GM12878 (cell line): ENCODE data around the gene ICA1. TPM values are rescaled to one million over a fixed set of nuclear protein-coding genes. Genes with fewer than 3 reads are reported as not detected.

Experiments
- ATAC-seq: fragments of 200-7000 bp; cut with Tn5 transposase; 3 replicates; pipeline ENCODE4 v1.9.1; 2020; ENCODE audit warnings: mild to moderate bottlenecking, moderate library complexity
- BruUV-seq: library from RNA; stranded (reverse); fragments of 400-500 nt; replicated peaks from 2 replicates; lab custom pipeline; 2021; lab: Mats Ljungman, UMichigan
- CTCF ChIA-PET: fragments of 300-600 bp; sonication (Branson Sonifier 250); formaldehyde crosslinking; extraction: SDS; loops from one replicate; lab custom pipeline; 2021; ENCODE audit warnings: inconsistent platforms; lab: Yijun Ruan, JAX
- POLR2A ChIA-PET: fragments of 350-600 bp; formaldehyde crosslinking; extraction: SDS; loops from one replicate; lab custom pipeline; 2021; ENCODE audit warnings: inconsistent platforms; lab: Charles Lee
- RAD21 ChIA-PET: fragments of 300-600 bp; sonication (Branson Sonifier 250); formaldehyde crosslinking; loops from one replicate; lab custom pipeline; 2023; ENCODE audit warnings: antibody characterized with exemption; ENCODE audit not compliant: unreplicated experiment; lab: Charles Lee
- SMC1A ChIA-PET: fragments of 300-600 bp; sonication (Branson Sonifier 250); formaldehyde crosslinking; loops from one replicate; lab custom pipeline; 2023; ENCODE audit not compliant: unreplicated experiment, uncharacterized antibody; lab: Charles Lee
- DNase-seq: peaks from one replicate; pipeline ENCODE4 v3.0.0-alpha.2; 2011; ENCODE audit warnings: low read depth, low spot score
- FAIRE-seq: peaks from 3 replicates; lab custom pipeline; 2011; peaks lifted over from hg19 to GRCh38; lab: Jason Lieb, UNC
- H2AFZ ChIP-seq: 2 replicates; pipeline ENCODE4 v1.6.0; 2011; ENCODE audit warnings: low read depth, low read length, control low read depth; ENCODE audit not compliant: control insufficient read depth
- H3K27ac ChIP-seq: 2 replicates; pipeline ENCODE4 v1.5.1; 2011; ENCODE audit warnings: control low read depth; ENCODE audit not compliant: control insufficient read depth, insufficient read depth
- H3K27me3 ChIP-seq, 2 experiments: replicated peaks in 1 of 2; 2 replicates each; pipeline versions ENCODE4 v1.6.0 to v1.6.1; 2011; ENCODE audit warnings: low read length in 1 of 2; ENCODE audit not compliant: control insufficient read depth in 2 of 2, insufficient read depth in 2 of 2
- H3K36me3 ChIP-seq, 2 experiments: 2 replicates each; pipeline ENCODE4 v1.5.1; 2011; ENCODE audit warnings: low read length in 1 of 2; ENCODE audit not compliant: control insufficient read depth in 2 of 2, insufficient read depth in 2 of 2
- H3K4me1 ChIP-seq: 2 replicates; pipeline ENCODE4 v1.6.1; 2011; ENCODE audit warnings: mild to moderate bottlenecking, low read length, moderate library complexity, mixed read lengths; ENCODE audit not compliant: control insufficient read depth, insufficient read depth
- H3K4me2 ChIP-seq: 2 replicates; pipeline ENCODE4 v1.6.0; 2011; ENCODE audit warnings: control low read depth; ENCODE audit not compliant: control insufficient read depth, insufficient read depth
- H3K4me3 ChIP-seq: fragments of 200-600 bp; sonication (generic); 2 replicates; pipeline ENCODE4 v1.5.1; 2016
- H3K79me2 ChIP-seq: 2 replicates; pipeline ENCODE4 v1.6.0; 2011; ENCODE audit warnings: low read length; ENCODE audit not compliant: control insufficient read depth, insufficient read depth
- H3K9ac ChIP-seq: 2 replicates; pipeline ENCODE4 v1.8.0; 2011; ENCODE audit warnings: low read length, control low read depth, mixed read lengths; ENCODE audit not compliant: control insufficient read depth, insufficient read depth
- H3K9me3 ChIP-seq: replicated peaks from 3 replicates; pipeline ENCODE4 v1.5.1; 2011; ENCODE audit warnings: mild to moderate bottlenecking, low read length; ENCODE audit not compliant: control insufficient read depth, insufficient read depth
- H4K20me1 ChIP-seq: 2 replicates; pipeline ENCODE4 v1.6.0; 2011; ENCODE audit not compliant: control insufficient read depth, insufficient read depth
- CREM ChIP-seq: IDR thresholded peaks from 2 replicates; pipeline ENCODE4 v1.6.1; 2014; ENCODE audit warnings: antibody characterized with exemption, low read depth
- MTA2 ChIP-seq: fragments of 450-650 bp; IDR thresholded peaks from 2 replicates; pipeline ENCODE4 v1.6.1; 2016; ENCODE audit warnings: low read depth, mild to moderate bottlenecking, moderate library complexity
- SIX5 ChIP-seq: IDR thresholded peaks from 2 replicates; pipeline ENCODE4 v1.6.1; 2011; ENCODE audit warnings: mild to moderate bottlenecking, low read depth, low read length, moderate library complexity; ENCODE audit not compliant: severe bottlenecking
- TCF3 ChIP-seq: IDR thresholded peaks from 2 replicates; pipeline ENCODE4 v1.6.1; 2012; ENCODE audit warnings: low read depth, mild to moderate bottlenecking, low read length, borderline replicate concordance; ENCODE audit not compliant: insufficient read depth
- WGBS: methylation state at CpG from one replicate; pipeline ENCODE4 v1.1.6; 2016; ENCODE audit warnings: low lambda C conversion rate; ENCODE audit not compliant: insufficient replicate concordance, insufficient coverage; ENCODE audit errors: missing lambda C conversion rate; 5-methylcytosine and 5-hydroxymethylcytosine counted together
- in situ Hi-C: fragments of 300-500 bp; cut with MboI; formaldehyde crosslinking; loops from 9 replicates; pipeline ENCODE4 v1.14.3; 2018; ENCODE audit warnings: mixed read lengths
- intact Hi-C: fragments of 100-400 bp; cut with micrococcal nuclease; formaldehyde crosslinking; loops from one replicate; pipeline ENCODE4 v1.14.2; 2022; ENCODE audit not compliant: unreplicated experiment
- polyA plus RNA-seq, 11 experiments: library from polyadenylated mRNA; depleted of rRNA in 4 of 11; unstranded in 6 of 11; stranded (reverse) in 5 of 11; fragments of >200 nt; fragmentation: Nextera tagmentation in 4 of 11; fragmentation: Illumina TruSeq in 1 of 11; extraction: Ambion mirVana in 4 of 11; extraction: Trizol in 1 of 11; gene quantifications; 1 replicate in 1 of 11; 2 replicates in 10 of 11; pipeline versions ENCODE4 v1.2.1 to v1.2.3, GENCODE V29; 2011 to 2016; ENCODE audit warnings: inconsistent platforms in 2 of 11, missing spikeins in 2 of 11, low read depth in 1 of 11
- total RNA-seq, 4 experiments: library from RNA; depleted of rRNA in 3 of 4; stranded (reverse); fragments of >200 nt in 3 of 4; fragmentation: Illumina TruSeq in 1 of 4; extraction: Trizol in 1 of 4; gene quantifications; 2 replicates each; pipeline versions ENCODE4 v1.2.1 to v1.2.3, GENCODE V29; 2013 to 2021
- TF ChIP-seq, protein P1 (sequence below): fragments of 450-650 bp; IDR thresholded peaks from 2 replicates; pipeline ENCODE4 v1.6.1; 2016; ENCODE audit warnings: mild to moderate bottlenecking
- TF ChIP-seq, protein P2 (sequence below): fragments of 450-650 bp; IDR thresholded peaks from 2 replicates; pipeline ENCODE4 v1.6.1; 2018; ENCODE audit warnings: borderline replicate concordance, mild to moderate bottlenecking; ENCODE audit not compliant: partially characterized antibody
- TF ChIP-seq, protein P3 (sequence below): IDR thresholded peaks from 2 replicates; pipeline ENCODE4 v1.6.1; 2012; ENCODE audit warnings: low read depth, low read length, improper control_type of control experiment
- TF ChIP-seq, protein P4 (sequence below): fragments of 450-650 bp; IDR thresholded peaks from 2 replicates; pipeline ENCODE4 v1.6.1; 2017; ENCODE audit warnings: low read depth, mild to moderate bottlenecking, moderate library complexity

ICA1 gene
- total and polyA plus RNA-seq, 10 of the 15 experiments (the other 5 are each of a cell fraction or from before 2014, with no cell fraction given) = 1.3 to 35.1 (median 3.3) TPM

DNA sequence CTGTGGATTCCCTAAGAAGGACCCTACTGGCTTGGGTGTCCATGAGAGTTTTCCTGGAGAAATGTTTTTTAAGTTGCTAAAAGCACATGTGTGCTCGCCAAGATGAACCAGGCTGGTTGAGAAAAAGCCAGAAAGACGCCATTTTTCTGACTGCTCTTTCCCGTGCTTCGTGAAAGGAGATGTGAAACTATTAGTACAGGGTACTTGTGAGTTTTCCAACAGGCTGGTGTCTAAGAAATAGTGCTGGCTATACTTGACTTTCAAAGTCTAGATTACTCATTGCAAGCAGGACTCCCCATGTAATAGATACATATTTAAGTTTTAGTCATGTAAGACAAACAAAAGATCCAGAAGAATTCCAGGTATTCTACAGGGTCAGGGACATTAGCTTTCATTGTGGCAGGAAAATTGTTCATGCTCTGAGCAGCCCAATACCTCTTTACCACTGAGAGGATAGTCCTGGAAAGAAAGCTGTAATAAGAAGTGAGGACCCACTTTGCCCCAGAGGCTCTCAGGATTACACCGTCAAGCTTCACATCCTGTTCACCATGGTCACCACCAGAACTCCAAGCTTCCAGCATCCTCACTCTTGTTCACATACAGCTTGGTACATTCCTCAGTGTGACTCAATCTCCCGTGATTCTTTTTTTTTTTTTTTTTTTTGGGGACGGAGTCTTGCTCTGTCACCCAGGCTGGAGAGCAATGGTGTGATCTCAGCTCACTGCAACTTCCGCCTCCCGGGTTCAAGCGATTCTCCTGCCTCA is 43.8 kb upstream of the ICA1 start:
- CTCF ChIA-PET = interaction anchor here (0.7 to 1.5 kb wide), 3 partner anchors 10 to 1027 kb away, joined by 3 to 9 read pairs (median 3); no protein-coding TSS in a partner anchor
- no peak overlapping the region for H3K4me2 ChIP-seq
- no peaks in the 10 kb centered on the region for H3K9me3 ChIP-seq
- H3K9ac ChIP-seq = no peak overlapping the region
- RAD21 ChIA-PET = no interaction called here
- no peaks in the 10 kb centered on the region for H3K36me3 ChIP-seq
- no peaks in the 10 kb centered on the region for H3K4me1 ChIP-seq
- SMC1A ChIA-PET = interaction anchor here (3.1 kb wide), 1 partner anchor 10 kb away, joined by 12 read pairs; no protein-coding TSS in a partner anchor
- intact Hi-C loops (no loop called here), in situ Hi-C loops (no loop called here)
- FAIRE-seq (no peak), ATAC-seq (no peak), DNase-seq (no peak)
- H3K4me3 ChIP-seq = no peak overlapping the region
- H3K79me2 ChIP-seq = no peaks in the 10 kb centered on the region
- no peaks in the 10 kb centered on the region for H3K27me3 ChIP-seq
- no TSS peak for BruUV-seq
- H3K27ac ChIP-seq = no peak overlapping the region
- no peaks in the 10 kb centered on the region for H4K20me1 ChIP-seq
- POLR2A ChIA-PET = interaction anchor here (0.6 to 0.7 kb wide), 3 partner anchors 146 to 1254 kb away, joined by 3 to 5 read pairs (median 4); no protein-coding TSS in a partner anchor
- TF ChIP-seq, protein P1, sequence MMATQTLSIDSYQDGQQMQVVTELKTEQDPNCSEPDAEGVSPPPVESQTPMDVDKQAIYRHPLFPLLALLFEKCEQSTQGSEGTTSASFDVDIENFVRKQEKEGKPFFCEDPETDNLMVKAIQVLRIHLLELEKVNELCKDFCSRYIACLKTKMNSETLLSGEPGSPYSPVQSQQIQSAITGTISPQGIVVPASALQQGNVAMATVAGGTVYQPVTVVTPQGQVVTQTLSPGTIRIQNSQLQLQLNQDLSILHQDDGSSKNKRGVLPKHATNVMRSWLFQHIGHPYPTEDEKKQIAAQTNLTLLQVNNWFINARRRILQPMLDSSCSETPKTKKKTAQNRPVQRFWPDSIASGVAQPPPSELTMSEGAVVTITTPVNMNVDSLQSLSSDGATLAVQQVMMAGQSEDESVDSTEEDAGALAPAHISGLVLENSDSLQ = no peak
- TF ChIP-seq, protein P2, sequence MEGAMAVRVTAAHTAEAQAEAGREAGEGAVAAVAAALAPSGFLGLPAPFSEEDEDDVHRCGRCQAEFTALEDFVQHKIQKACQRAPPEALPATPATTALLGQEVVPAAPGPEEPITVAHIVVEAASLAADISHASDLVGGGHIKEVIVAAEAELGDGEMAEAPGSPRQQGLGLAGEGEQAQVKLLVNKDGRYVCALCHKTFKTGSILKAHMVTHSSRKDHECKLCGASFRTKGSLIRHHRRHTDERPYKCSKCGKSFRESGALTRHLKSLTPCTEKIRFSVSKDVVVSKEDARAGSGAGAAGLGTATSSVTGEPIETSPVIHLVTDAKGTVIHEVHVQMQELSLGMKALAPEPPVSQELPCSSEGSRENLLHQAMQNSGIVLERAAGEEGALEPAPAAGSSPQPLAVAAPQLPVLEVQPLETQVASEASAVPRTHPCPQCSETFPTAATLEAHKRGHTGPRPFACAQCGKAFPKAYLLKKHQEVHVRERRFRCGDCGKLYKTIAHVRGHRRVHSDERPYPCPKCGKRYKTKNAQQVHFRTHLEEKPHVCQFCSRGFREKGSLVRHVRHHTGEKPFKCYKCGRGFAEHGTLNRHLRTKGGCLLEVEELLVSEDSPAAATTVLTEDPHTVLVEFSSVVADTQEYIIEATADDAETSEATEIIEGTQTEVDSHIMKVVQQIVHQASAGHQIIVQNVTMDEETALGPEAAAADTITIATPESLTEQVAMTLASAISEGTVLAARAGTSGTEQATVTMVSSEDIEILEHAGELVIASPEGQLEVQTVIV = no peak
- TF ChIP-seq, protein P3, sequence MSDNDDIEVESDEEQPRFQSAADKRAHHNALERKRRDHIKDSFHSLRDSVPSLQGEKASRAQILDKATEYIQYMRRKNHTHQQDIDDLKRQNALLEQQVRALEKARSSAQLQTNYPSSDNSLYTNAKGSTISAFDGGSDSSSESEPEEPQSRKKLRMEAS = no peak
- TF ChIP-seq MTA2 = no peak
- TF ChIP-seq TCF3 = no peak
- TF ChIP-seq, protein P4, sequence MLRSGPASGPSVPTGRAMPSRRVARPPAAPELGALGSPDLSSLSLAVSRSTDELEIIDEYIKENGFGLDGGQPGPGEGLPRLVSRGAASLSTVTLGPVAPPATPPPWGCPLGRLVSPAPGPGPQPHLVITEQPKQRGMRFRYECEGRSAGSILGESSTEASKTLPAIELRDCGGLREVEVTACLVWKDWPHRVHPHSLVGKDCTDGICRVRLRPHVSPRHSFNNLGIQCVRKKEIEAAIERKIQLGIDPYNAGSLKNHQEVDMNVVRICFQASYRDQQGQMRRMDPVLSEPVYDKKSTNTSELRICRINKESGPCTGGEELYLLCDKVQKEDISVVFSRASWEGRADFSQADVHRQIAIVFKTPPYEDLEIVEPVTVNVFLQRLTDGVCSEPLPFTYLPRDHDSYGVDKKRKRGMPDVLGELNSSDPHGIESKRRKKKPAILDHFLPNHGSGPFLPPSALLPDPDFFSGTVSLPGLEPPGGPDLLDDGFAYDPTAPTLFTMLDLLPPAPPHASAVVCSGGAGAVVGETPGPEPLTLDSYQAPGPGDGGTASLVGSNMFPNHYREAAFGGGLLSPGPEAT = no peak
- no peak for TF ChIP-seq SIX5
- TF ChIP-seq CREM = no peak
- 53% methylated on average over 9 of the region's 10 CpGs for WGBS
- no peak overlapping the region for H2AFZ ChIP-seq
